NCI-H748 (cell line): ENCODE data around the gene SERPINB5.
A peak's percentile ranks its signal among the peaks of the same experiment; 100 is the strongest.

Experiments
- DNase-seq: peaks from one replicate; lab custom pipeline; 2025; ENCODE audit not compliant: unreplicated experiment; lab: John Stamatoyannopoulos, UW

SERPINB5 gene

GRCh38 chr18:63523660-63524059, 46.9 kb downstream of the SERPINB5 start:
- DNase-seq: no peak

DNA sequence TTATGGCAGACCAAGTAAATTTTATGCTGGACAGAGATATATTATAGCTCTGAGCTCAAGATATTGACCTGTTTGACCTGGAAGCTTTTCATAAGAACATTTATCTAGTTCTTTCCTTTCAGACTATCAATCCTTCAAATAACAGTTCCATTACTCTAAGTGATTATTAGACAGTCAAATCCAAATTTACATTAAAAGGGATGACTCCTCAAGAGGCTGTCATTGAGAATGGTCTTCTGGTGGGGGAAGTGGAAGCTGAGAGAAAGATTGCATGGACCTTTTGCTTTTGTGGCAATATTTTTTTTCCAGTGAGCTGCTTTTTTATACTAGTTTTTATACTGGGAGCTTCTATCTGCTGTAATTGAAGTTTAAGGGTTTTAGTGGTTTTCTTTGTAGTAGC, 50.5 kb downstream of the SERPINB5 start:
- no peak for DNase-seq

GRCh38 chr18:63528863-63529492, 52.2 kb downstream of the SERPINB5 start:
- DNase-seq: peak; percentile 16

- no peak for DNase-seq
Observed at GRCh38 chr18:63532471-63532870, 55.7 kb downstream of the SERPINB5 start.

DNA sequence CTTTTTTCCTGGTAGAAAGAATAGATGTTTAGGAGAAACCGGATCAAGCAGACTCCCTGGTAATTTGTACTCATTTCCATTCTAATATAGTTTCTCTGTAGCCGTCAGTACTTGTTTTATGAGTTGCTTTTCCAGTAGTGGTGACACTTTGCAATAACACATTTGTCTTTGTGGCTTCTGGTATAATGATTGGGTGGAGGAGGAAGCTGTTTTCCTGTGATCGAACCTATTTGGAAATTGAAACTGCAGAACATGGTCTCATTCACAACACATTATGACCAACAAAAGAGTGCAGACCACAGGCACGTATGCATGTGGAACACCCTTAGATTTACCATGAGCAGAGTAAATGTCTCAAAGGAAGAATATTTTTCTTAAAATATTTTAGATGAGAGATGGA, 57.9 kb downstream of the SERPINB5 start:
- no peak for DNase-seq

DNA sequence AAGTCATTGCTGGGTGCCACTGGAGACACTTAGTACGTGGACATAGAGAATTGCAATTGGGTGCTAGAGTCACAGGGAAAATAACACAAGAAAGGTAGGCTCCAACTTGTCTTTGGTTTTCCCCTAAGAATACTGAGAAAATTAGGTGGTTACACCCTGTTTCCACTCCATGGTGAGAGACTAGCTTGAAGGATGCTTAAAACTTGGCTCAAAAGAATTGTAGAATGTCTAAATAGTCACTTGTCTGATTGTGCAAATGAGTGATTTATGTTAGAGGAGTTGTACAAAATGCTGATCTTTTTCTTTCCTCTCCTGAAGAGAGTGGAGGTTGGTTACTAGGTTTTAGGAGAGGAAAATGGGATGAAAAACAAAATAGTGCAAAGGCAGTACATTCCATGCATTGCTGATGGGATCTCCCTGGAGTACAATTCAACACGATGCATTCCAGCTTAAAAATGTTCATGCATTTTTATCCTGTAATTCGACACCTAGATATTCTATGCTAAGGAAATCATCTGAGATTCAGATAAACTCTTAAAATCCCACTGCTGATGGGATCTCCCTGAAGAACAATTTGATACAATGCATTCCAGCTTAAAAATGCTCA, 63.2 kb downstream of the SERPINB5 start:
- no peak for DNase-seq

DNA sequence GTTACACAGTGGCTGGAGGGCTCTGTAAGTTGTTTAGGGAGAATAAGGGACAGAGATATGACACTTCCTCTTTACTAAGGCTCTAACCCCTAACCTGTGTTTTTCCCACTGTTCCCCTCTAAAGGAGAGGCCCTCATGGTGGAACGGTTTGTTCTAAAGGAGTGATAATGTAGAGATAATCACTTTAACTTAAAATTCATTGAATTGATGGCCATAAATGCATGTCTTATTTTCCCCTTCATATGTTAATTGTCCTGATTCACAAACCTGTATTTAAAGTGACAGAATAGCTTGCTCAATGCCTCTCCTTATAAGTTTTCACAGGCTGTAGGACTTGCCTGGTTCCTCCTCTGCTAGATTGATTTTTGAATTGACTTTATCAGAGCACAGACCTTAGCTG, 65.3 kb downstream of the SERPINB5 start, which contains the start of gene SERPINB12:
Gene SERPINB12 (plus strand): TSS at position 301 of the 400 bp plus-strand sequence. CDS start 13,791 bp downstream, outside the sequence.
- no peak for DNase-seq

GRCh38 chr18:63544017-63544416, 67.3 kb downstream of the SERPINB5 start:
- DNase-seq: no peak

DNA sequence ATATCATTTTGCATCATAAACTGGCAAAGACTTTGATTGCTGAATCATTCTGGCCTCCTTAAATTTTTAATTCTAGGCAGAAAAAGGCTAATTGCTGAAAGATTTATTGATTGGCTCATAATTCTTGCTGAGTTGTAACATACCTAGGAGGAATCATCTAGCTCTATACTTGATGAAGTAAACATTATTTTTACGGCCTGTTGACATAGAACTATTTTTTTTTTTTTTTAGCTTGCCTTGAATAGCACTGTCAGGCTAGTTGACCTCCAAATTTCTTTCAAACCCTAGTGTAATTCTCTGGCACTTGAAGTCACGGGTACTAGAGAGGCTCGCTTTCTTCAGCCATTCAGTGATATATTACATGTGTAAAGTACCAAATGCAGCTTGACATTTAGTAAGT, 68.2 kb downstream of the SERPINB5 start:
- DNase-seq: no peak

DNA sequence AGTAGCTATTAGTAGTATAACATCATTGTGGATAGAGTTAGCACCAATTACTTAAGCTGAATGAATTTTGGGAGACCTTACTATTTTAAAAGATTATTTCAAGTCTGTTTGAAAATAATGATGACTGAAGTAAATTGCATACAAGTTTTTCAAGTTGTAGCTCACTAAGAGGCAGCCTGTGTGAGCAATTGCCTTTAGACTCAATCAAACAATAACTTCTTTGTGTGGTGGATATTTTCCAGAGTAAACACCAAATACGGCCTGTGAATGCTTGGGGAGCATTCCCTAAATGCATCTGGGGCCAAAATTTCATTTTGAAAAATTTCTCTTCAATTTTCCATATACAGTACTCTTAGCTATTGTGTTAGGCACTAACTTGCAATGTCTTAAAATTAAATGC, 73.3 kb downstream of the SERPINB5 start:
- no peak for DNase-seq

DNA sequence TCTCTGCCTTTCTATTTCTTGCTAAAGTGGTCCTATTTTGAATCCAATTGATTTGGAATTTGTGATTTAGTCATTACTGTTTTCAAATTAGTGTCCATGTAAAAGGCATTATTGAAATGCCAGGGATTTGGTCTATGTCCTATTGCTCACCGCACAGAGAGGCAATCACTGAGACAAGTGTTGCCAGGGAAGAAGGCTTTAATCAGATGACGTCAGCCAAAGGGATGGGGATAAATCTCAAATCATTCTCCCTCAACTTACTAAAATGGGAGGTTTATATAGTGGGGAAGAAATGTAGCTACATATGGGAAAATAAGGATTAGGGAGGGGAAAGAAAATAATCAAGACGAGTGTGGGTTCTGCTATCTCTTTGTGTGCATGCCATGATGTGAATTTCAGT, 75.0 kb downstream of the SERPINB5 start:
- DNase-seq: no peak

DNA sequence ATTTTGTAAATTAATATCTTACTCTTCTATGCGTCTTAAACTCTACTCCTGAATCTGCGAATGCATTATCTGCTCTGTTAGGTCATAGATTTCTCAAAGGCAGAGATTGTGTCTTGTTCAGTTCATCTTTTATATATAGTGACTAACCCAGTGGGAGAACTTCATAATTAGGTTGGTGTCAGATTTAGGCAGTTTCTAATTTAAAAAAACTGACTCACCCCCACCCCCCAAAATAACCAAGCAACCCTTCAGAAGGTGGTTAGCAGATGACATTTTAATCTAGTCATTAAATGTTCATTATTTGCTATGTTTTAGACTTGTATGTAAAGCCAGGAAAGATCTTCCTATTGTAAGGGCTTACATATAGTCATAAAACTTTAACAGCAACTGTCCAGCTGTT, 75.8 kb downstream of the SERPINB5 start:
- DNase-seq: no peak

DNA sequence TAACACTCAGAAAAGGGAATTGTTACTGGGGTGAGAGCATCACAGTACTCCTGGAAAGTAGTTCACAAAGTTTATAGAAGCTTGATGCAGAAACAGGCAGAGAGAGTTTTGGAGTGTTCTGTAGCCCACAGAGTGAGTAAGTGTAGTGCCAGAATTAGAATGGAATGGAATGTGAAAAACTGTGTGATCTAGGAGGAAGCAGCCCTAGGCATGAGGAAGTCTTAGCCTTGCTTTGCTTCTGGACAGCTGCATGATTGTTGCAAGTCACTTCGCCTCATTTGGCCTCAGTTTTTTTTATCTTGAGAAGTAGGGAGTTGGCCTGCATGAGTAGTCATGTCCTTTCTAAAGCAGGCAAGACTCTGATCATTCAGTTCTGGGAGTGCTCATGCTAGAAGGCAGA, 76.3 kb downstream of the SERPINB5 start:
- DNase-seq: no peak
